ENCODE measurements around the gene SLC13A4. TPM values are rescaled to one million over a fixed set of nuclear protein-coding genes. Genes with fewer than 3 reads are reported as not detected.

Gene SLC13A4
- total and polyA plus RNA-seq, 2 donors from 2014 or later: not detected

DNA sequence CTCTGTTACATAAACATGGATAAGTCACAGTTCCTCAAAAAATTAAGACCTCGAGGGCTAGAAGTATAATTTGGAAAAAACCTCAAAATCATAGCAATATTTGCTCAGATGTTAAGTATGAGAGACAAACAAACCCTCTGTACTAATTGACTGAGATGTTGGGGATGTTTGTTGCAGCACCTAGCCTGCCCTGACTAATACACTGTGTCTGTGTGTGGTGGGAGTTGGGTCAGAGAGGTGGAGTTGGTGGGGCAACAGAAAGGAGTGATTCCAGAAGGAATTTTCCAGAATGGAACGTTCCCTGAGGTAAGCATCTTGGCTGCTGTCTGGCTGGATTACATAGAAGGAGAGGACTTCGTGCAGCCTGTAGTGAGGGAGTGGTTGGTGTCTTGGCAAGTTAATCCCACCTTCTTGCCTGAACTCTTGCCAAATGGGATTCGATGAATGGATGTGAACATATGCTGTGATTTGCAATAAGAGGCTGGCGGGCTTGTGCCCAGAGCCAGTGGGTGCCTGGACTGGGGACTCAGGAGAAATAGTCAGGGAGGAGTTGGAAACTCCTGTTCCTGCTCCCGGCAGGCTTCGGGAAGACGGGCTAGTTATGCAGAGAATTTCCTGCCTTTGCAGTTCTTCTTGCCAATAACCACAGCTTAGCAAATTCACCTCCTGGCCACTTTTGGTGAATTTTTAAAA, 29.9 kb upstream of the SLC13A4 start:
- intact Hi-C loops (cut with DNase I): no loop called here
- H3K36me3 ChIP-seq (ENCODE audit: control insufficient read depth in 2 of 3, insufficient read depth in 3 of 3, low read length in 3 of 3): no peaks in the 10 kb centered on the region
- H3K9me3 ChIP-seq (ENCODE audit: control insufficient read depth in 2 of 3, insufficient read depth in 1 of 3, low read length in 3 of 3): no peaks in the 10 kb centered on the region
- TF ChIP-seq CTCF (IDR thresholded peaks at IDR 0.05; ENCODE audit: borderline replicate concordance, extremely low read depth, insufficient read depth): no peak
- peak overlapping the region; percentile 52 to 83 for H3K27ac ChIP-seq (ENCODE audit: low read depth in 2 of 2, low read length in 2 of 2)
- H3K4me1 ChIP-seq (ENCODE audit: control insufficient read depth in 2 of 3, insufficient read depth in 2 of 3, low read depth in 1 of 3, low read length in 3 of 3): peaks cover 0 to 2% (median 0%) of the 10 kb centered on the region in 3 donors
- DNase-seq (peak in 1 of 5 donors; percentile 78), FAIRE-seq (no peak)
- peak overlapping the region in 1 of 3 donors; percentile 29 for H3K4me3 ChIP-seq (ENCODE audit: low read length in 3 of 3)
- no peak overlapping the region for H3K9ac ChIP-seq (ENCODE audit: low read length in 3 of 3)
- no peaks in the 10 kb centered on the region for H3K27me3 ChIP-seq (ENCODE audit: control insufficient read depth, insufficient read depth, low read length)

GRCh38 chr7:135756191-135756590, 28.2 kb upstream of the SLC13A4 start:
- Histone ChIP-seq H3K9ac (ENCODE audit: low read length in 3 of 3) (no peak overlapping the region), H3K4me1 (ENCODE audit: control insufficient read depth in 2 of 3, insufficient read depth in 2 of 3, low read depth in 1 of 3, low read length in 3 of 3) (peaks cover 0 to 2% (median 0%) of the 10 kb centered on the region in 3 donors), H3K4me3 (ENCODE audit: low read length in 3 of 3) (no peak overlapping the region), H3K36me3 (ENCODE audit: control insufficient read depth in 2 of 3, insufficient read depth in 3 of 3, low read length in 3 of 3) (no peaks in the 10 kb centered on the region), H3K9me3 (ENCODE audit: control insufficient read depth in 2 of 3, insufficient read depth in 1 of 3, low read length in 3 of 3) (no peaks in the 10 kb centered on the region), H3K27ac (ENCODE audit: low read depth in 2 of 2, low read length in 2 of 2) (no peak overlapping the region), H3K27me3 (ENCODE audit: control insufficient read depth, insufficient read depth, low read length) (no peaks in the 10 kb centered on the region)
- no peak for FAIRE-seq
- intact Hi-C loops (cut with DNase I): no loop called here
- DNase-seq: no peak
- no peak for TF ChIP-seq CTCF (IDR thresholded peaks at IDR 0.05; ENCODE audit: borderline replicate concordance, extremely low read depth, insufficient read depth)

DNA sequence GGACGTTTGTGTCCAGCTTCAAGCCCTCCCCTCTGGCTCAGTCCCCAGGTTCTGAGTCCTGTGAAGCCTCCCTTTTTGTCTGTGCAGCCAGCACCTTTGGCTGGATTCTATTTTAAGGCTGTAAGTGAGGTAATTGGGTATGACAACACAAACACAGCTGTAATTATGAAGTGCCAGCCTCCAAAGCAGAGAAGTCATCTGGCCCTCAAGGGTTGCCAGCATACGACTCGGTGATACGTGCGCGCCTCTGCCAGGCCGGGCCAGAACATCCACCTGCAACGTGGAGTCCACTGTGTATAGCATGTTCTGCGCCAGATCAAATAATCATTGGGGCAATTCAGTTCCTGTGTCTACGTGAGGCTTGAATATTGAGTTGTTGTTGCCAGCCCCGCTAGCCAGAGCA, 27.4 kb upstream of the SLC13A4 start:
- no peak for TF ChIP-seq CTCF (IDR thresholded peaks at IDR 0.05; ENCODE audit: borderline replicate concordance, extremely low read depth, insufficient read depth)
- DNase-seq: no peak
- no peaks in the 10 kb centered on the region for H3K9me3 ChIP-seq (ENCODE audit: control insufficient read depth in 2 of 3, insufficient read depth in 1 of 3, low read length in 3 of 3)
- FAIRE-seq: no peak
- no peaks in the 10 kb centered on the region for H3K36me3 ChIP-seq (ENCODE audit: control insufficient read depth in 2 of 3, insufficient read depth in 3 of 3, low read length in 3 of 3)
- H3K4me3 ChIP-seq (ENCODE audit: low read length in 3 of 3): no peak overlapping the region
- H3K27me3 ChIP-seq (ENCODE audit: control insufficient read depth, insufficient read depth, low read length): no peaks in the 10 kb centered on the region
- H3K9ac ChIP-seq (ENCODE audit: low read length in 3 of 3): no peak overlapping the region
- H3K27ac ChIP-seq (ENCODE audit: low read depth in 2 of 2, low read length in 2 of 2): no peak overlapping the region
- intact Hi-C loops (cut with DNase I): no loop called here
- peaks cover 0 to 2% (median 0%) of the 10 kb centered on the region in 3 donors for H3K4me1 ChIP-seq (ENCODE audit: control insufficient read depth in 2 of 3, insufficient read depth in 2 of 3, low read depth in 1 of 3, low read length in 3 of 3)
